CD4-positive, alpha-beta T cell treated with Interleukin-2 at 100 ng/mL for 4 hours (primary cell): Measurements from ENCODE around the gene BLM.

Experiments
- DNase-seq: peaks from one replicate; pipeline ENCODE4 v3.0.0-alpha.2; 2020; ENCODE audit warnings: low spot score

The BLM gene

DNA sequence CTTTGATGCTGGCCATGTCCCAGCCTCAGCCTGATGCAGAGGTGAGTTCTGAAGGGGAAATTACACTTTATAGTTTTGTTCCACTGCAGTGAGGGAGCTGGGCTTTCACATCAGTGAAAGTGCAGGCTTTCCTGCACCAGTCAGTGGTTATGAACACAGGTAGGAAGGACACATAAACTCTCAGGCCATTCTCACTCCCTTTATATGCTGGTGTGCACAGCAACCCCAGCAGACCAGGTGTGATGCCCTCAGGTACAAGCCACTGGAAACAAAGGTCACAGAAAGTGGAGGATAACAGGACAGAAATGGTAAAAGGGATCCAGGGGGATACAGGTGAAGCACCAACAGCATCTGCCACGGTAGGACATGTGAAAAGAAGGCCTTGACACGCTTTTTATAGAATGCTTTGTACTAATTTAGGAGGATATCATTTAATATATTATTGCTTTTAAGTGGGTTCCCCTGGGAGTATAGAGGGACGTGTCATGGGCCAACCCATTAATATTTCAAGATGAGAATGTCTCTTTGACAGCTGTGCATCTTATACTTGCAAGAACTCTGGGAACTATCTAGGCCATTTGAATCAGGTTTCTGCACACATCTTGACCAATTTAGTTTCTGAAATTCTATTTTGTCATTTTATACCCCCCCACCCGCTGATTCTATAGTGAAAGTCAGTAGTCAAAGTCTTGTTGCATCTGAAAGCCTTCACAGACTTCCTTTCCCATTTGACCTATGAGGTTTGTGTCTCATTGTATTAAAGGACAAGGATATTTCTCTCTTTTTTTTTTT lies 25.0 kb upstream of the BLM start:
- DNase-seq, result no peak

DNA sequence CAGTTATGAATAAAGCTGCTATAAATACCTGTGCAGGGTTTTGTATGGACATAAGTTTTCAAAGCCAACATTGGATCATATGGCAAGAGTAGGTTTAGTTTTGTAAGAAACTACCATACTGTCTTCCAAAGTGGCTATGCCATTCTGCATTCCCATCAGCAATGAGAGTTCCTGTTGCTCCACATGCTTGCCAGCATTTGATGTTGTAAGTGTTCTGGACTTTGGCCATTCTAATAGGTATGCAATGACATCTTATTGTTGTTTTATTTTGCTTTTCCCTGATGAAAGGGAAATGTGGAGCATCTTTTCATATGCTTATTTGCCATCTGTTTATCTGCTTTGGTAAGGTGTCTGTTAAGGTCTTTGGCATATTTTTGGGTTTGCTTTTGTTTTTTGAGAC lies 22.2 kb upstream of the BLM start:
- DNase-seq, result no peak

DNA sequence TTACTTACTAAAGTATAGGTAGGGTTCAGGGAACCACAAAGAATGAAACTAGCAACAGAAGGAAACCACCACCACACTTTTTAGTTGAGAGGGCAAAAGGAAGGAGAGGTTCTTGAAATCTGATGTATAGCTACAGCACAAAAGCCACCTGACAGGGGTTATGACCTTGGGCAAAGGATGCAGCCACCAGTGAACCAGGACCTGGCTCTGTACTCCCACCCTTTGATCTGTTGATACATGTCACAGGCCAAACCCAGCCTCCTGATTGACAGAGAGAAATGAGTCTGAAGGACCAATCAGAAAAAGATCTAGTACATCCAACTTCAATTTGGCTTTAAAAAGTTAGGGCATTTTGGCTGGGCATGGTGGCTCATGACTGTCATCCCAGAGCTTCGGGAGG lies 20.0 kb upstream of the BLM start:
- DNase-seq, result no peak

DNA sequence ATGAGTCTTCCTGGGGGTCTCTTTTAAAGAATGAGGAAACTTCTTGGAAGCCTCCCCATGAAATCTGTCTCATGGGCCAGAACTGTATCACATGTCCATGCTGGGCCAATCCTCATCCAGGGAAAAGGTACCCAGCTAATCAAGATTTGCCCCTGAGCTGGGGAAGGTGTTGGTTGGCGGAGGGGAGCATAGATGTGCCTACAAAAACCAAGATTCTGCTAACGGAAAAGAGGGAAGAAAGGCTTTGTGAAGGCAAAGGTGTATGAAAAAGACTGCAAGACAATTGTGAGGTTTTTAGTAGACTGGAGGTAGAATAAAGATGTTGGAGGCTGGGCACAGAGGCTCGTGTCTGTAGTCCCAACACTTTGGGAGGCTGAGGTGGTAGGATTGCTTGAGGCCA lies 18.5 kb upstream of the BLM start:
- DNase-seq, result no peak

DNA sequence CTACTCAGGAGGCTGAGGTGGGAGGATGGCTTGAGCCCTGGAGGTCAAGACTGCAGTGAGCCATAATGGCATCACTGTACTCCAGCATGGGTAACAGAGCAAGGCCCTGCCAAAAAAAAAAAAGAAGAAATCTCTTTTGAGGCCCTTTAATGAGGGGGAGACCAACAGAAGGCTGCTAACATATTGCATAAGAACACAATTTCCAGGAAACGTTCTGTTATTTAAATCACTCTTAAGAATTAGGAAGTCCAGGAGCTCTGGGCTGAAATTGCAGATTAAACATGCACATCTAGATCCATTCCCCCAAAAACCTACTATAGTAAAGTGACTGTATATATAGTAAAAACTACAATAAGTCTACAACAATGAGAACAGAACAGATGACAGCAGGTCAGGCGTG lies 16.1 kb upstream of the BLM start:
- no peak for DNase-seq

DNA sequence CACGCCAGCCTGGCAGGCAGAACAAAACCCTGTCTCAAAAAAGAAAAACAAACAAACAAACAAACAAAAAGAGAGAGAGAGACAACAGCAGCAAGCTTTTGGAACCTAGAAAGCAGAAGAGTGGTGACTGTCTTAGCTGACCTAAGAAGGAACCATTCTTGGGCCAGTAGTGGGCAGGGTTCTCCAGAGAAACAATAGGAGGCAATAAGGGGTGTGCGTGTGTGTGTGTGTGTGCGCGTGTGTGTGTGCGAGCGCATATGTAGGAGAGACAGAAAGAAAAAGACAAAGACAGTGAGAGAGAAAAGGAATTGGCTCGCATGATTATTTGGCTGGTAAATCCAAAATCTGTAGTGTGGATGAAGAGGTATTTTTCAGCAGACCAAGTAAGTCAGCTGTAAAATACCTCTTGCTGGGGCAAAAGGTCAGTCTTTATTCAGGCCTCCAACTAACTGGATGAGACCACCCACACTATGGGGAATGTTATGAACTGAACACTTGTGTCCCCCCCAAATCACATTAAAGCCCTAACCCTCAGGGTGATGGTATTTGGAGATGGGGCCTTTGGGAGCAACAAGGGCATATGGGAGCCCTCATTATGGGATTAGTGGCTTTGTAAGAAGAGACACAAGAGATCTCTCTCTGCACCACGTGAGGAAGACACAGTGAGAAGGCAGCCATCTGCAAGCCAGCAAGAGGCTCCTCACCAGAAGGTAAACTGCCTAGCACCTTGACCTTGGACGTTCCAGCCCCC lies 15.1 kb upstream of the BLM start:
- DNase-seq, result no peak

DNA sequence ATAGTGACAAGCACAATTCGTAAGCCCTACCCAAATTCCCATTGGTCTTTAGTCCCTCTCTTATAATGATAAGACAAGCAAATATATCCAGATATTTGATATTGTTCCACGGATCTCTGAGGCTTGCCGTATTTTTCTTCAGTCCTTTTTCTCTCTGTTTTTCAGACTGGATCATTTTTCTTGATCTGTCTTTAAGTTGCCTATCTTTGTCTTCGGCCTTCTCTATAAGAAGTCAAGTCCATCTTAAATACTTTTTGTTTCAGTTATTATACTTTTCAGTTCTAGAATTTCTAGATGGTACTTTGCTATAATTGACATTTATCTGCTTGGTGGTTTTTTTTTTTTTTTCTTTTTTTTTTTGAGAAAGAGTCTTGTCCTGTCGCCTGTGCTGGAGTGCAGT lies 13.7 kb upstream of the BLM start:
- DNase-seq, result no peak

DNA sequence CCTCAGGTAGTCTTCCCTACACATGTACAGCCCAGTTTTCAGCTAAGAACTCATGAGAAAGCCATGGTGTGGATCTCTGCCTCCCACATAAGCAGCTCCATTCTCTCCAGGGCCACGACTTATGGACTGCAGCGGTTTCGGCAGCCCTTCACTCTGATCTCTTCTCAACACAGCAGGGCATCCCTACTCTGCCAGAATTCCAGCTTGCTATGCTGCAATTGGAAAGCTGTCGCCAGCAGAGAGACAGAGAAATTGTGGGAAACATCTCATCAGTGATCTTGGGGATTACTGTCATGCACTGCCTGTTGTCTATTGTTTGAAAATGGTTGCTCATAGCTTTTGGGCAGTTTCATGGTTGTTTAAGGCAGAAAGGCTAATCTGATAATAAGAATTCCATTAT lies 11.9 kb upstream of the BLM start:
- no peak for DNase-seq

DNA sequence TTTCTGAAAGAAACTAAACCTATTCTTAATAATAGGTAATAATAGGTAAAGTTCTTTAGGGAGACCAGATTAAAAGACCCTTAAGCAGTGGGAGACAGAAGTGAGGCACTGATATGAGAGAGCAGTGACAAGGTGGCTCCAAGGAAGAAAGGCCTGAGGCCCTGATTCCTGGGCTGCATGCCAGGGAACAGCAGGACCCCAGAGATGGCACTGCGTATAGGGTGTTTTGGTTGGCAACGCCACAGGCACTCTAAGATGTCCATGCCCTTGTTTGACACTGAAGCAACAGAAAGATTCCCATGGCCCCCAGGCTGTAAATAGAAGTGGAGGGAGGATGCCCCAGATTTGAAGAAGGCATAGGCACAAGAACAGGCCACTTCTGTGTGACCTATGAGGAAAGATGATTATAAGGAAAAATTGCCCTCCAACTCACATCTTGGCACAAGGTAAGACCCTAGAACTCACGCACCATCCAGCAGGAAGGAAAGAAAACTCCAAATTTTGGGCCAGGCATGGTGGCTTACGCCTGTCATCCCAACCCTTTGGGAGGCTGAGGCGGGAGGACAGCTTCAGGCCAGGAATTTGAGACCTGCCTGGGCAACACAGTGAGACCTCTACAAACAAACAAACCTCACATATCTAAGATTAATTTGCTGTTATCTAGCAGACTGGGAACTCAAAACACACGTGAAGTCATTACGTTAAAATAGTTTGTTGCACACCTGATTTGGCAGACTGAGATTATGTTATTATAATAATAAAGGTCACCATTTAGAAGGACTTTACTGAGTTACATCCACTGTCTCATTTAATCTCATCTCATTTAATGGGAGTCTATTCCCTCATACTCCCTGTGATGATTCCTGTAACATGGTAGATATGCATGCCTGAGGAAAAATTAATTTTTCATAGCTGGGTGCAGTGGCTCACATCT lies 10.5 kb upstream of the BLM start:
- no peak for DNase-seq

DNA sequence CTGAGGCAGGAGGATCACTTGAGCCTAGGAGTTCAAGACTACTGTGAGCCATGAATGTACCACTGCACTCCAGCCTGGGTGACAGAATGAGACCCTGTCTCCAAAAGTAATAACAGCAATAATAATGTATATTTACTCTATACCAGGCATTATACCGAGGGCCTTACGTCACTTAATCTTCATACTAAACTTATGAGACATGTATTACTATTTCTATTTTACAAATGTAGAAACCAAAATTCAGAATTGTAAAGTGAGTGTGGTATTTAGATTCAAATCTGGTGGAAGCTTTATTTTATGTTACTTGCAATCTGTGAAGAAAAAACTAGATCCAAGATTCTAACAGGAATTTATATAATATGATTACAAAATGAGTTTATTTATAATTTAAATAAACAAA lies 9.7 kb upstream of the BLM start:
- no peak for DNase-seq

DNA sequence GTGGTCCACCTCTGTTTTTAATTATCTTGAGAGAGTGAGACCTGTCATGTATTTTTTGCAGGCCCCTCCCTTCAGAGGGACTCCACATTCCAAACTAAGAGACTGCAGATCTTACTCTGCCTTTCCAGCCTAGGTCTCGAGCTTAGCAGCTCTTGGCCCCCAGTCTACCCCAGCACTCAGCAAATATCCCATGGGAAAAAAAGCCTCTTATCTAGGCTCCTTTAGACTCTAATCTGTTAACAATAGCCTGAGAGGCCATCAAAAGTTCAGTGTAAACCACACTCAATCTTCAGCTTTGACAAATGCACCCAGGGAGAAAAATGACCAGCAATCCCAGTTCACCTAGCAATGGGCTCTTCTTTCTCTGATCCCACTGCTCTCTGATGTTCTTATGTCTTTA lies 8.6 kb upstream of the BLM start:
- DNase-seq, result no peak

DNA sequence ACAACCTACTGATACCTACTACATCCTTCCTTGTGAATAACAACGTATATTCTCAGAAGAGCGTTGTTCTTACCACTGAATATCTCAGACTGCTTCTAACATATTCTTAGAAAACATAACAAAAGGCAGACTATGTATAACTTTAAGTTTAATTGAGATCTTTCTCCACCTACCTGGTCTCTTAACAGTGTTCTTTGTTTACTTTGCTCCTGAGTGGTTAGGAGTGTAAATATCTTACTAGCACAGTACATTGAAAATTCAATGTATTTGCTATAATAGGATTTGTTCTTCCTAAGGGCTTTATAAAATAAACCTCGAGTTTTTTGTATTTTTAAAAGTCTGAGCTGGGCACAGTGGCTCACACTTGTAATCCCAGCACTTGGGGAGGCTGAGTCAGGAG lies 7.9 kb upstream of the BLM start:
- no peak for DNase-seq

DNA sequence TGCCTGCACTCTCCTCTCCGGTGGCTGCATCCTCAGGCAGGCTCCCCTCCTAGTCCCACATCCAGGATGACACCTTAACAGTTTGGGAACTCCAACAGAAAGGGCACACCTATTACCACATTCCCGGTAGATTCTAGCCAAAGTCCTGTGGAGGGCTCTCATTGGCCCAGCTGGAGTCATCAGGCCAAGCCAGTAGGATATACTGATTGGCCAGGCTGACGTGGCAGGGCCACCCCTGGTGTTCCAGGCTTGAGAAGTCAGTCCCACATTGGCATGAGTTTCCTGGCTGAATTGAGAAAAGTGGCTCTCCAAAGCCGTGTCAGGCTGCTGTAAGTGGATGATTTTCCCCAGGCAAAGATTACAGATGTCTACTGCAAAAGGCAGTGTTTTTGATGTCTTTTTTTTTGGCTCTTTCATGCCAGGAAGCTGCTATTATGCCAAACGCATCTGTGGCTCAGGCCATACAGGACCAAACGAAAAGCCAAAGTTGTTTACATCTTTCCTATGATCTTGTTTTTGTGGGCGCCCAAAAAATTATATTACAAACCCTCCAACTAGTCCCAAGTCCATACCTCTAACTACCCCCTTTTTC lies 6.6 kb upstream of the BLM start:
- no peak for DNase-seq

DNA sequence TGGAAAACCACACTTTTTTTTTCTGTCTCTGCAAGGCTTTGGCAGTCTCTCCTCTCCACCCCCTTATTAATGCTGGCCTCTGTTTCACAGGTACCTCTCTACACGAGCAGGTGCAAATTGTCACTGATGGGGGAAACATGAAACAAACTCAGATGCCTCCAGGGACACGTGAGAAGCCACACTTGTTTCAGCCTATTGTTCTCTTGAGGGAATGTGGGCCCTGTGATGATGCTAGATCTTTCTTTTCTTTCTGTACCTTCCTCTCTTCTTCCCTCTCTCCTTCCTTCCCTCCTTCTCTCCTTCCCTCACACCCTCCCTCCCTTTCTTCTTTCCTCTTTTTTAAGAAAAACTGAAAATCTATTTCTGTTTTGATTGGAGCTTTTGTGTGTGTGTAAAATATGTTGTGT lies 5.7 kb upstream of the BLM start:
- DNase-seq, result no peak

DNA sequence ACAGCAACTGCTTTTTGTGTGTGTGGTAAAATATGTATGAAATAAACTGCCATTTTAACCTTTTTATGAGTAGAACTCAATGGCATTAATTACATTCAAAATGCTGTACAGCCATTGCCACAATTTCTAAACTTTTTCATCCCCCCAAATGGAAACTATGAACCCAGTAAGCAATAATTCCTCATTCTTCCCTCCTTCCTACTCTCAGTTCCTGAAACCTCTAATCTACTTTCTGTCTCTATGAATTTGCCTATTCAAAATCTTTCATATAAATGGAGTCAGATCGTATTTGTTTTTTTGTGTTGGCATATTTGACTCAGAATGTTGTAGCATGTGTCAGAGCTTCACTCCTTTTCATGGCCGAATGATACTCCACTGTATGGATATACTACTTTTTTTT lies 5.3 kb upstream of the BLM start:
- DNase-seq, result no peak

DNA sequence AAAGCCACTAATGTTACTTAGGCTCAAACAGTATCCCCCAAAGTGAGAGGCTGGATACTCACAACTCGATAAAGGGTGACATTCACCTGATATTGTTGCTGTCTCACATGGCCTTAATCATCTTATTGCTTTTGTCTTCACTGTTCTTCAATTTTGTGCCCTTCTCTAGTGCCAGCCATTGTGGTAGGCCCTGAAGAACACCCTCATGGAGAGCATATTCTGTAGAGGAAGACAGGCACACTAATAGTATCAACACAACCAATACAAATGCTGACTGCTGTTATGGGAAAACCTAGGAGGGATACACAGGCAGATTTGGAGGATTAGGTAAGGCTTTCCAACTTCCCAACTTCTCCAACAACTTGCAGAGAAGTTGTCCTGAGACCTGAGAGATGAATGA lies 4.1 kb upstream of the BLM start:
- DNase-seq, result no peak

DNA sequence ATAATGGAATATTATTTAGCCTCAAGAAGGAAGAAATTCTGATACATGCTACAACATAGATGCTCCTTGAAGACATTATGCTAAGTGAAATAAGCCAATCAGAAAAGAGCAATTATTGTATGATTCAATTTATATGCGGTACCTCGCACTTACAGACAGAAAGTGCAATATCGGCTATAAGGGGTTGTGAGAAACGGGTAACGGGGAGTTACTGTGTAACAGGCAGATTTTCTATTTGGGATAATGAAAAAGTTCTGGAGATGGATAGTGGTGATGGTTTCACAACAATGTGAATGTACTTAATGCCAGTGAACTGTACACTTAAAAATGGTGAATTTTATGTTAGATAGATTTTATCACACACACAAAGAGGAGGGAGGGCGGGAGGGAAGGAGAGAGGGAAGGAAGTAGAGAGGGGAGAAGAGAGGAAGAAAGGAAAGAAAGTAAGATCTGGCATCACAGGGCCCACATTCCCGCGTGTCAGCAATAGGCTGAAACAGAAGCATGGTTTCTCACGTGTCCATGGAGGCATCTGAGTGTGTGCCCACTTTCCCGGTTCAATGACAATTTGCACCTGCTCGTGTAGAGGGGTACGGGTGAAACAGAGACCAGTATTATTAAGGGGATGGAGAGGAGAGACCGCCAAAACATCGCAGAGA lies 700 bp upstream of the BLM start:
- DNase-seq, result no peak

DNA sequence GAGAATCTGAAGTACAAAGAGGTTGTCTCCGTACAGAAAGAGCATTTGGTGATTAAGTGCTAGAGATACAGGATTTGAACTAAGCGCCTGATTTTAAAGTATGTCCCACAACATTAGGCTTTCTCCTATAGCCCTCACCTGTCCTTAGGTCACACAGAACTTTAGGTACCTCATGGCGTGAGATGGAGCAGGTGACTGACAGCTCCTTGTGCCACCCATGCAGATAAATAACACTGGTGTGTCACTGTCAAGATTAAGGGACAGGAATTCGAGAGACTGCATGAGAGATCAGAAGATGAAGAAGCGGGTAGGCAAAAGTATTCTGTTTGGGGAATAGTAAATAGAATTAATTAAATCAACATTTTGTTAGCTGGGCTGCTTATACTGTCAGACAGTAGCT lies 1.1 kb downstream of the BLM start:
- no peak for DNase-seq

DNA sequence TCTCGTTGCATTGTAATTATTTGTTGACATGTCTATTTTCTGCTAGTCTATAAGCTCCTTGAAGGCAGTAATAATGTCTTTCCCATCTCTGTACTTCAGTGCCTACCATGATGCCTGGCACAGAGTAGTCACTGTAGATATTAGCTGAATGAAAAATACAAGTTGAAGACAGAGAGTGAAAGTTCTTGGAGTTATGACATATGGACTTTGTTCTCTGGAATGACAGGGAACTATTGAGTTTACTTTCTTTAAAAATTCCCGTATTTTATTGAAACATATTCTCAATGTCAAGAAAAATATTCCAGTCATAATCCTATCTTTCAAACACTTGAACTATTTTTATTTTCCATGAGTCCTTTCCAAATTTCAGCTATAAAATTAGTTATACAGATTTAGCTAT lies 3.0 kb downstream of the BLM start:
- DNase-seq, result no peak

DNA sequence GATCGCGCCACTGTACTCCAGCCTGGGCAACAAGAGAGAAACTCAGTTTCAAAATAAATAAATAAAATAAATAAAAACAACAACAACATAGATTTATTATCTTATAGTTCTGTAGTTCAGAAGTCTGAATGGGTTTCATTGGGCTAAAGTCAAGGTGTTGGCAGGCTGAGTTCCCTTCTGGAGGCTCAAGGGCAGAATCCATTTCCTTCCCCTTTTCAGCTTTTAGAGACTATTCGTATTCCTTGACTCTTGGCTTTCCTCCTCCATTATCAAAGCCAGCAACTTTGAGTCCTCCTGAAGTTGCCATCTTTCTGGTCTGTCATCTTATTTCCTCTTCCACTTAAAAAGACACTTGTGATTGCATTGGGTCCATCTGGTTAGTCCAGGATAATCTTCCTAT lies 12.1 kb downstream of the BLM start:
- DNase-seq, result no peak

DNA sequence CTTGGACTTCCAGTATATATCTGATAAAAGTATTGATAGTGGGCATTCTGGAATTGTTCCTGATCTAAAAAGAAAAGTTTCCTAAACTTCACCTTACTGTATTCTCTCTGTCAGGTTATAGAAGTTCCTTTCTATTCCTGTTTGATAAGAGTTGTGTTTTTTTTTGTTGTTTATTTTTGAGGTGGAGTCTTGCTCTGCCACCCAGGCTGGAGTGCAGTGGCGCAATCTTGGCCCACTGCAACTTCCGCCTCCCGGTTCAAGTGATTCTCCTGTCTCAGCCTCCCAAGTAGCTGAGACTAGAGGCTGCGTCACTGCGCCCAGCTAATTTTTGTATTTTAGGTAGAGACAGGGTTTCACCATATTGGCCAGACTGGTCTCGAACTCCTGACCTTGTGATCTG lies 13.1 kb downstream of the BLM start:
- DNase-seq, result no peak

DNA sequence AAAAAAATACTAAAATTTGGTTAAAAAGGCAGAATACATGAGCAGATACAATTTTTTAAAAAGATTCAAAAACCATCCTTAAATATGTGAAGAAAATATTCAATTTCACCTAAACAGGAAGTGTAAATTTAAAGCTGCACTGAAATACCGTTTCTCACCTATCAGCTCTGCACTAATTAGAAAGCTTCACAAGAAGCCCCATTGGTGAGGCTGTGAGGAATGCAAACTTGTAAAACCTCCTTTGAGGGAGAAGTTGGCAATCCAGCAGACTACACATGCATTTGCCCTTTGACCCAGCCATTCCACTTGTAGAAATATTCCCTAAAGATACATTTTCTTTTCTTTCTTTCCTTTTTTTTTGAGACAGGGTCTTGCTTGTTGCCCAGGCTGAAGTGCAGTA lies 18.8 kb downstream of the BLM start:
- DNase-seq, result no peak
